ENCODE data around the gene CCDC88A. TPM values are rescaled to one million over a fixed set of nuclear protein-coding genes. Genes with fewer than 3 reads are reported as not detected.

Gene CCDC88A
- total and polyA plus RNA-seq, 8 donors: 73.4 to 107 (median 101) TPM

Other genes with a start within 250 kb of the CCDC88A start
- 1 to 10 TPM; 9.2 to 9.7 TPM for gene CLHC1, start 187.6 kb downstream of the CCDC88A start, total RNA-seq
- gene CLHC1, start 187.6 kb downstream of the CCDC88A start, polyA plus RNA-seq (ENCODE audit: insufficient read length in 6 of 6): 10 to 100 TPM; 19.6 to 41.2 (median 31.4) TPM
- gene RPS27A, start 187.2 kb downstream of the CCDC88A start, total RNA-seq: 100 to 1,000 TPM; 703 to 736 TPM
- 1,000 to 10,000 TPM; 2,005 to 2,515 (median 2,314) TPM for gene RPS27A, start 187.2 kb downstream of the CCDC88A start, polyA plus RNA-seq (ENCODE audit: insufficient read length in 6 of 6)
- gene MTIF2, start 150.6 kb downstream of the CCDC88A start, total RNA-seq: 10 to 100 TPM; 19.8 to 29.1 TPM
- 10 to 100 TPM; 31.8 to 36.7 (median 34.3) TPM for gene MTIF2, start 150.6 kb downstream of the CCDC88A start, polyA plus RNA-seq (ENCODE audit: insufficient read length in 6 of 6)
- gene CFAP36, start 99.9 kb upstream of the CCDC88A start, total RNA-seq: 10 to 100 TPM; 32.4 to 36.4 TPM
- gene CFAP36, start 99.9 kb upstream of the CCDC88A start, polyA plus RNA-seq (ENCODE audit: insufficient read length in 6 of 6): 100 to 1,000 TPM in 2 of 6 donors, 10 to 100 TPM in 4; 81.7 to 107 (median 87.5) TPM
- 10 to 100 TPM; 63.8 to 64.6 TPM for gene PPP4R3B, start 197.8 kb upstream of the CCDC88A start, total RNA-seq
- 10 to 100 TPM; 69.5 to 78.7 (median 75.6) TPM for gene PPP4R3B, start 197.8 kb upstream of the CCDC88A start, polyA plus RNA-seq (ENCODE audit: insufficient read length in 6 of 6)